ENCODE measurements around the gene SPCS1.

Gene SPCS1

DNA sequence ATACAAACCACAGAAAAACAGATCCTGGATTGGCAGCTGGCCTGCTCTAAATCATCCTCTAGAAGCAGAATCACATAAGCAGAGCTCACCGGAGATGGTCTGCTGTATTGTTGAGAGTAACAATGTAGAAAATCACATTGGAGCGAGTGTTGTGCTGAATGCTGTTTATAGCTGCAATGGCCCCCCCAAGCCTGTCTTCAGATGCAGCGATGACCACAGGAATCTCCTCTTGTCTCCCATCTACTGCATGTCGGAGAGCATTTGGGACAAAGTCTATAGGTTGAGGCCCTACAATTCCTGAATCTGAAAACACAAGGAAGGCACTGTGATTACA lies 8.3 kb upstream of the SPCS1 start:
- no peaks in the 10 kb centered on the region for H3K9me3 ChIP-seq (ENCODE audit: control insufficient read depth, low read length)

DNA sequence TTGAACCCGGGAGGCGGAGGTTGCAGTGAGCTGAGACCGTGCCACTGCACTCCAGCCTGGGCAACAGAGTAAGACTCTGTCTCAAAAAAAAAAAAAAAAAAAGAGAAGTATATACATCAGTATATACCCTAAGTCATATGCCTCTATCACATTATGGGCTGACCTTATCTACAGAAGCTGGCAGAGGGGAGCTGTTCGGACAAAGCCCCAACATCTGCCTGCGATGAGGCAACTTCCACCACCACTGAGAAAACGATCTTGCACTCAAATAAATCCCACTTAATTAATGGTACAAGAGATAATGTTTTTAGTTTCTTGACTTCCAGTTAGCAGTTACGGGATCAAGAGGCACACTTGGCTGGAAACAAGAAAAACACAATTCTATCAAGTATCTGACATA lies 2.6 kb upstream of the SPCS1 start:
- Histone ChIP-seq H3K9ac (ENCODE audit: low read length) (no peak overlapping the region), H3K27me3 (ENCODE audit: control insufficient read depth, insufficient read depth, low read length) (no peaks in the 10 kb centered on the region), H3K4me3 (ENCODE audit: low read length) (no peak overlapping the region), H3K4me1 (ENCODE audit: control insufficient read depth, insufficient read depth, low read length) (peaks cover 21% of the 10 kb centered on the region), H3K36me3 (ENCODE audit: control insufficient read depth, insufficient read depth, low read length) (no peaks in the 10 kb centered on the region), H3K9me3 (ENCODE audit: control insufficient read depth, low read length) (no peaks in the 10 kb centered on the region)

More for the DNA sequence above, 8.3 kb upstream of the SPCS1 start:
- Histone ChIP-seq H3K36me3 (ENCODE audit: control insufficient read depth, insufficient read depth, low read length) (peaks cover 29% of the 10 kb centered on the region), H3K4me3 (ENCODE audit: low read length) (no peak overlapping the region), H3K27me3 (ENCODE audit: control insufficient read depth, insufficient read depth, low read length) (no peaks in the 10 kb centered on the region), H3K9ac (ENCODE audit: low read length) (no peak overlapping the region), H3K4me1 (ENCODE audit: control insufficient read depth, insufficient read depth, low read length) (no peaks in the 10 kb centered on the region)

DNA sequence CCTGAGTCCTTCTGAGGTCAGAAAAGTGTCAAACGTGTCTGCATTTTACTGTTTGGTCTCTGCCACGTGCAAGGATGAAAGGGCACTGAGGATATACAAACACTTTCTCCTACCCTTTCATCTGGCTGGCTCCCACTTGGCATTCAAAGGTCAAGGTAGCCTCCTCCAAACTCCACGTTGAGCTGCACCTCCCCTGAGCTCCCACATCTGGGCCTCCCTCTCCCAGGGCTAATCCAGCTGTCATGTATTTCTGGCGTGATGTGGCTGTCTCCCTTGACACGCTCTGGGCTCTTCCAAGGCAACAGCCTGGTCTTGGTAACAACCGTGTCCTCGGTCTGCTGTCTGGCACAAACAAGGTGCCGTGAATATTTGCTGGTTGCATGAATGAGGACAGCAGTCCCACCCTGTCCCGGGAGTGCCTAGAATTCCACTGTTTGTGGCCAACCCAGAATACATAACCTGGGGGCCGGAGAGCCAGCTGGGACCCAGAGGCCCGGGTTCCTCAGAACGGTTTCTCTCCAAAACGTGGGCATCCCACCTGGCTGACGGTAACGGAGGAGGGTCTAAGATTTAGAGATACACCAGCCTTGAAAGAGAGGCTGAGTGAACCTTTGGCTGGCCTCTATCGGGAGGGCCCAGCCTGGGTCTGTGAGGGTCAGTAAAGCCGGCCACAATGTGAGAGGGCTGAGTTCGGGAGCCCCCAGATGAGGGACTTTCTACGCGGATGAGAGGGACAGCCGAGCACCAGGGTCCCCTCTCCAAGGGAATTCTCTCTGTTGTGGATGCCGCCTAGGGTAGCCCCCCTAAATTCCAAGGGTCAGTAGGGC lies 1.1 kb upstream of the SPCS1 start:
- Histone ChIP-seq H3K4me1 (ENCODE audit: control insufficient read depth, insufficient read depth, low read length) (peaks cover 21% of the 10 kb centered on the region), H3K4me3 (ENCODE audit: low read length) (peak overlapping the region; percentile 68), H3K36me3 (ENCODE audit: control insufficient read depth, insufficient read depth, low read length) (no peaks in the 10 kb centered on the region), H3K27me3 (ENCODE audit: control insufficient read depth, insufficient read depth, low read length) (no peaks in the 10 kb centered on the region), H3K9me3 (ENCODE audit: control insufficient read depth, low read length) (no peaks in the 10 kb centered on the region), H3K9ac (ENCODE audit: low read length) (peak overlapping the region; percentile 91)

DNA sequence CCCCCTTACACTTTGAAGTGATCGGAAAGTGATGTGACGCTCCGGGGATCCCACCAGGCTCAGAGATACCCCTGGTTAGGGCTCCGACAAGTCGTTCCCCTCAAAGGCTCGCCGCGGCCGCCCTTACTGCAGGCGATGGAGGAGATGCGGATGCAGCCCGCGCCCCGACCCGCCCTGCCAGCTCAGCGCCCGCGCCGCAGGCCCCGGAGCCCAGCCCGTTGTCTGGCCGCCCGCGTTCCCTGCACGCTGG lies 543 bp upstream of the SPCS1 start:
- peaks cover 21% of the 10 kb centered on the region for H3K4me1 ChIP-seq (ENCODE audit: control insufficient read depth, insufficient read depth, low read length)
- H3K4me3 ChIP-seq (ENCODE audit: low read length) = peak overlapping the region; percentile 68
- no peaks in the 10 kb centered on the region for H3K36me3 ChIP-seq (ENCODE audit: control insufficient read depth, insufficient read depth, low read length)
- H3K9ac ChIP-seq (ENCODE audit: low read length) = peak overlapping the region; percentile 91
- H3K9me3 ChIP-seq (ENCODE audit: control insufficient read depth, low read length) = no peaks in the 10 kb centered on the region
- no peaks in the 10 kb centered on the region for H3K27me3 ChIP-seq (ENCODE audit: control insufficient read depth, insufficient read depth, low read length)

DNA sequence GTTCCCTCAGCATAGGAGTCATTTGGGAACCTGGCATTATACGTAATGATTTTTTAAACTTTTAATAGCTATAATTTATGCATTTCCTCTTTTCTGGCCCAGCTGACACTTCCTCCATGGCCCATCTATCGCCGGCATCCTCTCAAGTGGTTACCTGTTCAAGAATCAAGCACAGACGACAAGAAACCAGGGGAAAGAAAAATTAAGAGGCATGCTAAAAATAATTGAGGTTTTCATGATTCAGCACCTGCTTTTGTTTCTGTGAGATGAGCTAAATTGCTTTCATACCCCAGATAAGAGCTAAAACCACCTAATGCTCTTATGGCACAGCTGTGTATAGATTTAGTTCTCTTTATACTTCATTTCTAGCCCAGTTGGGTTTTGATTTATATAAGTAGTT lies 1.7 kb downstream of the SPCS1 start:
- Histone ChIP-seq H3K27me3 (ENCODE audit: control insufficient read depth, insufficient read depth, low read length) (no peaks in the 10 kb centered on the region), H3K9me3 (ENCODE audit: control insufficient read depth, low read length) (no peaks in the 10 kb centered on the region), H3K36me3 (ENCODE audit: control insufficient read depth, insufficient read depth, low read length) (no peaks in the 10 kb centered on the region), H3K4me3 (ENCODE audit: low read length) (no peak overlapping the region), H3K9ac (ENCODE audit: low read length) (no peak overlapping the region), H3K4me1 (ENCODE audit: control insufficient read depth, insufficient read depth, low read length) (peaks cover 21% of the 10 kb centered on the region)

DNA sequence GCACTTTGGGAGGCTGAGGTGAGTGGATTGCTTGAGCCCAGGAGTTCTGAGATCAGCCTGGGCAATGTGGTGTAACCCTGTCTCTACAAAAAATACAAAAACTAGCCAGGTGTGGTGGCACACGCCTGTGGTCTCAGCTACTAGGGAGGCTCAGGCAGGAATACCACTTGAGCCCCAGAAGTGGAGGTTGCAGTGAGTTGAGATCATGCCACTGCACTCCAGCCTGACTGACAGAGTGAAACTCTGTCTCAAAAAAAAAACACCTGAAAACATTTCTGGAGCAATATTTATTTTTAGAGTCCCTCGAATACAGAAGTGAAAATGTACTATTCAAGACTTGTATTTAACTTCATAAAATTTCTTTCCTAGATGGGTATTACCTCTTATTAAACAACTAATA lies 4.6 kb downstream of the SPCS1 start:
- H3K27me3 ChIP-seq (ENCODE audit: control insufficient read depth, insufficient read depth, low read length) = no peaks in the 10 kb centered on the region
- no peaks in the 10 kb centered on the region for H3K9me3 ChIP-seq (ENCODE audit: control insufficient read depth, low read length)
- peaks cover 12% of the 10 kb centered on the region for H3K4me1 ChIP-seq (ENCODE audit: control insufficient read depth, insufficient read depth, low read length)
- no peak overlapping the region for H3K9ac ChIP-seq (ENCODE audit: low read length)
- H3K4me3 ChIP-seq (ENCODE audit: low read length) = no peak overlapping the region
- H3K36me3 ChIP-seq (ENCODE audit: control insufficient read depth, insufficient read depth, low read length) = no peaks in the 10 kb centered on the region

DNA sequence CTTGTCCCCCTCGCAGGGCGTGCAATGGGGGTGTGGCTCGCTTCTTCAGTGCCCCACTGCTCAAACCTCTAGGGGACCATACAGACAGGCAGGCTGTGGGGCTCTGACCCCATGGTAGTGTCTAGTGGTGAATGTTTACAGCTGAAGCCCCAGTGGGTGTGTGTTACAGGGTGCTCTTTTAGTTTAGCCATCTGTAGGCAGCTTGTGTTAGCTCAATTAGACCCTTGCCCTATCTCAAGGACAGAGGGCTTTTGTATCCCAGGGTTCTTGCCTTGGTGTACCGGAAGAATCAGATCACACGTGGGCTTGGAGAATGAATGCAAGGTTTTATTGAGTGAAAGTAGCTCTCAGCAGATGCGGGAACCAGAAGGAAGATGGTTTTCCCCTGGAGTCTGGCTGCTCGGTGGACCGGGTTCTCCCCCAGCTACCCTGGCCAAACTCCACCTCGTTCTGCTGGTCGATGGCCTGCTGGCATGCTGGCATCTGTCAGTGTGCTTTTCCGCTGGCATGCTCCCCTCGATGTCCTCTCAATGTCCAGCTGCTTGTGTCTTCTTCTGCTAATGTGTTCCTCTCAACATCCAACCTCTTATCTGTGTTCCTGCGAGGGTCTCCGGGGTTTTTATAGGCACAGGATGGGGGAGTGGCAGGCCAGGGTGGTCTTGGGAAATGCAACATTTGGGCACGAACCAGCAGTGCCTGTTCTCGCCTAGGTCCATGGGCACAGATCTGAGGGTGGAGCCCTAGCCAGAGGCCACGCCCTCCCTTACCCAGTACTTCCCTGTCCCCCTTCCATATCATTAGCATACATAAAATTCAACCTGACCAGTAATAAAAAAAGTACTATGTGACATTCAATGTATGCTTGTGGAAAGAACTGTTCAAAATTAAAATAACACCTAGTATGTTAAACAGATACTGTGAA lies 6.6 kb downstream of the SPCS1 start:
- no peak overlapping the region for H3K9ac ChIP-seq (ENCODE audit: low read length)
- H3K4me3 ChIP-seq (ENCODE audit: low read length) = no peak overlapping the region
- H3K4me1 ChIP-seq (ENCODE audit: control insufficient read depth, insufficient read depth, low read length) = peaks cover 12% of the 10 kb centered on the region
- no peaks in the 10 kb centered on the region for H3K27me3 ChIP-seq (ENCODE audit: control insufficient read depth, insufficient read depth, low read length)
- no peaks in the 10 kb centered on the region for H3K36me3 ChIP-seq (ENCODE audit: control insufficient read depth, insufficient read depth, low read length)
- H3K9me3 ChIP-seq (ENCODE audit: control insufficient read depth, low read length) = no peaks in the 10 kb centered on the region

DNA sequence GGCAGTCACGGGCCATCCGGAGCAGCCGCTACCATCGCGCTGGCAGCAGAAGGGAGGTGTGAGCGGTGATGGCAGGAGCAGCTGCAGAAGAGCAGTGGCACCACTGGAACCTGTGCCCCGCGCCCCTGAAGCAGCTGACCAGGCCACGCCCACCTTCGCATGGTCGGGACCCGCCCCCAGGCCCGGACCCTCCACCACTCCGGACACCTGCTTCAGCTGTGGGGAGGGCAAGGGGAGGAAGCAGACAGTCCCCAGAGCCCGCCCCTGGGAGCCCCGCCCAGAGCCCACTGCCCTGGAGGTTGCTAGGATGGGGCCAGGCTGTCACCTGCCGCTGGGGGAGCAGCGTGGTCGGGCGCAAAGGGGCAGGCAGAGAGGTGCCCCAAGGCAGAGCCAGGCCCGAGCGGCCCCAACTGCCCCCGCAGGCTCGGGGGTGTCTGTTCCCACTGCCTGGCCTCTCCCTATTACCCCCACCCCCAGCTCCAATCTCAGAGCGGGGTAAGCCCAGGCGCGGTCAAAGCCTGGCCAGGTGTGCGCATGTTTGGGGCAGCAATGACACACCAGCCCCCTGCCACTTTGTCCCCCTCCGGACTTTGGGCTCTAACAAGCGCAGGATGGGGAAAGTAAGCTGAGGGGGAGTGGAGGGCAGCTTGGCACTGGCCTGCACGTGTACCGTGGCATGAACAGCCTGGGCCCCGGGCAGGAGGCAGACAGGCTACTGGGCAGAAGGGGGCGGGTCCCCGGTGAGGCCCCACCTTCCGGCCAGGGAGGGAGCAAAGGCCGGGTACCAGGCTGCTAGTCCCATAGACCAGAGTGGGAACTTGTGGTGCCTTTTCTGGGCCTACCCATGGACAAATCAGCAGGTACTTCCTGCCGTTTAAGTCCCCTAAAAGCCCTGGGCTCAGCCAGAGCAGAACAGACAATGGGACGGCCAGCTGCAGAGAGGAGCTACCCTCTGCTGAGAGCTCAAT lies 8.7 kb downstream of the SPCS1 start:
- no peak overlapping the region for H3K4me3 ChIP-seq (ENCODE audit: low read length)
- H3K36me3 ChIP-seq (ENCODE audit: control insufficient read depth, insufficient read depth, low read length) = no peaks in the 10 kb centered on the region
- no peaks in the 10 kb centered on the region for H3K27me3 ChIP-seq (ENCODE audit: control insufficient read depth, insufficient read depth, low read length)
- no peak overlapping the region for H3K9ac ChIP-seq (ENCODE audit: low read length)
- peaks cover 7% of the 10 kb centered on the region for H3K4me1 ChIP-seq (ENCODE audit: control insufficient read depth, insufficient read depth, low read length)
- no peaks in the 10 kb centered on the region for H3K9me3 ChIP-seq (ENCODE audit: control insufficient read depth, low read length)

DNA sequence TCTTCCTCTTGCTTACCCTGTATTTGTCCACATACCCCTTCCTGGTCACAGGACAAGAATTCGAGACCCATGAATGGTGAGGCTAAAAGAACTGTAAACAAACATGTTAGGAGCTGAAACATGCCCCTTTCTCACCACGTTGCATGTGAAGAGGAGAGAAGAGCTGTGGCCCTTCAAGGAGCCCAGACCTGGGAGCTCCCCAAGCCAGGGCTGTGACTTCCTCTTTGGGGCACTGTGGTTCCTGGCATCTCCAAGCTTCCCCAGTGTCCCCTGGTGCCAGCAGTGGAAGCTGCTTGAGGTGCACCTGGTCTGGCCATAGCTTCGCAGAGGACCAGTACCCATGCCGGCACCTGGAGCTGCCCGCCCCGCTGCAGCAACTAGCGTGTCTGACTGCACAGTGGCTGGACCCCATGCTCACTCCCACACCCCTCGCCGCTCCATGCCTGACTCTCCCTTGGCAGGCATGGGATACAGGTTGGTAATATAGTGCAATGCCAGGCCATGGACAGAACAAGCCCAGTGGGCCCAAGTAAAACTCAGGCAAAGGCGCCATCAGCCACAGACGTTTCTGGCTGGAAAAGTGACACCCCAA lies 9.9 kb downstream of the SPCS1 start:
- no peaks in the 10 kb centered on the region for H3K9me3 ChIP-seq (ENCODE audit: control insufficient read depth, low read length)
- peaks cover 7% of the 10 kb centered on the region for H3K4me1 ChIP-seq (ENCODE audit: control insufficient read depth, insufficient read depth, low read length)
- no peak overlapping the region for H3K9ac ChIP-seq (ENCODE audit: low read length)
- no peak overlapping the region for H3K4me3 ChIP-seq (ENCODE audit: low read length)
- H3K27me3 ChIP-seq (ENCODE audit: control insufficient read depth, insufficient read depth, low read length) = no peaks in the 10 kb centered on the region
- no peaks in the 10 kb centered on the region for H3K36me3 ChIP-seq (ENCODE audit: control insufficient read depth, insufficient read depth, low read length)

DNA sequence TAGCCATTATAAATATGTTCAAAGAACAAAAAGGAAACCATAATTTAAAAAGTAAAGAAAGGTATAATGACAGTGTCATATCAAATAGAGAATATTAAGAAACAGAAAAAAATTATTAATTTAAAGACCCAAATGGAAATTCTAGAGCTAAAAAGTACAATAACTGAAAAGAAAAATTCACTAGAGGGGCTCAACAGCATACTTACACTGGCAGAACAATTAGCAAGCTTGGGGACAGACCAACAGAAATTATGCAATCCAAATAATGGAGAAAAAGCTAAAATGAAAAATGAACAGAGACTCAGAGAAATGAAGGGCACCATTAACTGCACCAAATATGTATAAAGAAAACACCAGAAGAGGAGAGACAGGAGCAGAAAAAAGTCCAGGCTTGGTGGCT lies 13.7 kb downstream of the SPCS1 start:
- H3K27me3 ChIP-seq (ENCODE audit: control insufficient read depth, insufficient read depth, low read length) = no peaks in the 10 kb centered on the region
- H3K9ac ChIP-seq (ENCODE audit: low read length) = no peak overlapping the region
- H3K4me3 ChIP-seq (ENCODE audit: low read length) = no peak overlapping the region
- H3K4me1 ChIP-seq (ENCODE audit: control insufficient read depth, insufficient read depth, low read length) = peaks cover 8% of the 10 kb centered on the region
- H3K9me3 ChIP-seq (ENCODE audit: control insufficient read depth, low read length) = no peaks in the 10 kb centered on the region
- H3K36me3 ChIP-seq (ENCODE audit: control insufficient read depth, insufficient read depth, low read length) = no peaks in the 10 kb centered on the region

DNA sequence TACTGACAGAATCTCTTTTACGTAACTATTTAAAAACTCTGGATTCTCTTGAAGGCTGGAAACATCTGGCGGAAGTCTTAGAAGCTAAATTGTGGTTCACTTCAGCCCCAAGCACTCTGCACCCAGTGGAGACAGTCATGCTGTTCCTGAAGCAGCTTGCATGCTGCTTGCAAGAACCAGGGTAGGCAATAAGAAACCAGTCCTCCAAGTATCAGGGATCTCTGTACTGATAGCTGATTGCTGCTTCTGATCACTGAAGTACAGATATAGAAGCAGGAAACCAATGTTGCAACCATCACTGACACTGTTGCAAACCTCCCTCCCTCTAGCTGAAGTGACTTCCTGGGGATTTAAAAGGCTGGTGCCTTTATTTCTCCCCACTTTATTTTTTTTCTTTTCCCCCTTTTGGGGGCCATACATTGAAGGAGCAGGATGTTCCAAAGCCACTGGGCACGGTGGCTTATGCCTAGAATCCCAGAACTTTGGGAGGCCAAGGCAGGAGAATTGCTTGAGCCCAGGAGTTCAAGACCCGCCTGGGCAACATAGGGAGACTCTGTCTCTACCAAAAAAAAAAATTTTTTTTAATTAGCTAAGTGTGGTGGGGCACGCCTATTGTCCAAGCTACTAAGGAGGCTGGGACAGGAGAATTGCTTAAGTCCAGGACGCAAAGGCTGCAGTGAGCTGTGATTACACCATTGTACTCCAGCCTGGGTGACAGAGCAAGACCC lies 15.3 kb downstream of the SPCS1 start:
- no peaks in the 10 kb centered on the region for H3K27me3 ChIP-seq (ENCODE audit: control insufficient read depth, insufficient read depth, low read length)
- no peak overlapping the region for H3K9ac ChIP-seq (ENCODE audit: low read length)
- H3K36me3 ChIP-seq (ENCODE audit: control insufficient read depth, insufficient read depth, low read length) = no peaks in the 10 kb centered on the region
- peaks cover 3% of the 10 kb centered on the region for H3K4me1 ChIP-seq (ENCODE audit: control insufficient read depth, insufficient read depth, low read length)
- no peak overlapping the region for H3K4me3 ChIP-seq (ENCODE audit: low read length)
- no peaks in the 10 kb centered on the region for H3K9me3 ChIP-seq (ENCODE audit: control insufficient read depth, low read length)
